Keratinocyte (primary cell): ENCODE measurements around the gene ZFAND6. TPM values are rescaled to one million over a fixed set of nuclear protein-coding genes. Genes with fewer than 3 reads are reported as not detected.

Experiments used
- DNase-seq: peaks from one replicate; pipeline ENCODE4 v3.0.0-alpha.2; 2011; ENCODE audit warnings: low read depth, missing footprints, low spot score
- FAIRE-seq: peaks from 2 replicates; lab custom pipeline; 2011; peaks lifted over from hg19 to GRCh38; lab: Jason Lieb, UNC
- H2AFZ ChIP-seq: 2 replicates; pipeline ENCODE4 v1.6.0; 2012; ENCODE audit warnings: low read length, control low read depth, inconsistent platforms; ENCODE audit not compliant: control insufficient read depth
- H3K27ac ChIP-seq: 2 replicates; pipeline ENCODE4 v1.5.1; 2011; ENCODE audit warnings: low read length; ENCODE audit not compliant: control insufficient read depth, insufficient read depth
- H3K27me3 ChIP-seq: 3 replicates; pipeline ENCODE4 v1.6.0; 2011; ENCODE audit warnings: low read length; ENCODE audit not compliant: control insufficient read depth, insufficient read depth; ENCODE audit errors: extremely low read depth
- H3K36me3 ChIP-seq, 2 experiments: 2 replicates in 1 of 2; 3 replicates in 1 of 2; pipeline ENCODE4 v1.5.1; 2011; ENCODE audit warnings: low read length in 2 of 2, mild to moderate bottlenecking in 1 of 2; ENCODE audit not compliant: control insufficient read depth in 2 of 2, insufficient read depth in 2 of 2; ENCODE audit errors: extremely low read depth in 1 of 2
- H3K4me1 ChIP-seq: 3 replicates; pipeline ENCODE4 v1.5.1; 2011; ENCODE audit warnings: low read length; ENCODE audit not compliant: control insufficient read depth, insufficient read depth; ENCODE audit errors: extremely low read depth
- H3K4me2 ChIP-seq: 3 replicates; pipeline ENCODE4 v1.6.0; 2011; ENCODE audit warnings: low read depth, low read length; ENCODE audit not compliant: control insufficient read depth, insufficient read depth; ENCODE audit errors: extremely low read depth
- H3K4me3 ChIP-seq, 3 experiments: fragments of 200-600 bp in 1 of 3; sonication (generic) in 1 of 3; 2 replicates in 2 of 3; 3 replicates in 1 of 3; pipeline ENCODE4 v1.5.1; 2011 to 2016; ENCODE audit warnings: low read length in 3 of 3, mild to moderate bottlenecking in 3 of 3, control low read depth in 2 of 3, inconsistent platforms in 1 of 3, low read depth in 1 of 3, mixed read lengths in 1 of 3, mixed run types in 1 of 3, moderate library complexity in 1 of 3; ENCODE audit not compliant: control insufficient read depth in 2 of 3, insufficient read depth in 2 of 3; ENCODE audit errors: extremely low read depth in 1 of 3
- H3K79me2 ChIP-seq: 2 replicates; pipeline ENCODE4 v1.6.0; 2012; ENCODE audit warnings: low read length; ENCODE audit not compliant: control insufficient read depth, insufficient read depth
- H3K9ac ChIP-seq: 3 replicates; pipeline ENCODE4 v1.6.0; 2011; ENCODE audit warnings: low read length; ENCODE audit not compliant: control insufficient read depth, insufficient read depth; ENCODE audit errors: extremely low read depth
- H3K9me1 ChIP-seq: 3 replicates; pipeline ENCODE4 v1.6.0; 2011; ENCODE audit warnings: low read length; ENCODE audit not compliant: control insufficient read depth, insufficient read depth; ENCODE audit errors: extremely low read depth
- H3K9me3 ChIP-seq: 2 replicates; pipeline ENCODE4 v1.5.1; 2012; ENCODE audit warnings: low read depth, low read length; ENCODE audit not compliant: control insufficient read depth
- H4K20me1 ChIP-seq: 3 replicates; pipeline ENCODE4 v1.6.0; 2011; ENCODE audit warnings: low read length; ENCODE audit not compliant: control insufficient read depth, insufficient read depth; ENCODE audit errors: extremely low read depth
- CTCF ChIP-seq, 3 experiments: IDR thresholded peaks in 1 of 3; conservative IDR thresholded peaks in 1 of 3; optimal IDR thresholded peaks in 1 of 3; 2 replicates in 2 of 3; 3 replicates in 1 of 3; pipeline versions ENCODE3 to v1.5.1; 2011; ENCODE audit warnings: low read length in 3 of 3, mild to moderate bottlenecking in 3 of 3, moderate library complexity in 2 of 3, control low read depth in 1 of 3, inconsistent platforms in 1 of 3; ENCODE audit not compliant: insufficient read depth in 2 of 3; ENCODE audit errors: extremely low read depth in 1 of 3
- EZH2 ChIP-seq: IDR thresholded peaks from one replicate; pipeline ENCODE4 v1.6.1; 2012; ENCODE audit warnings: inconsistent platforms, mild to moderate bottlenecking, low read length, moderate library complexity
- dilution Hi-C: fragments of 300-500 bp; cut with MboI; formaldehyde crosslinking; loops from one replicate; pipeline ENCODE4 v1.7.0; 2020; ENCODE audit warnings: low sequenced_read_pairs; ENCODE audit not compliant: extremely low pct_ligation_motif_present
- polyA plus RNA-seq, 5 experiments: library from polyadenylated mRNA; depleted of rRNA in 3 of 5; stranded (reverse) in 3 of 5; stranded (forward) in 1 of 5; unstranded in 1 of 5; fragments of >200 nt; gene quantifications; 1 replicate in 1 of 5; 2 replicates in 3 of 5; 3 replicates in 1 of 5; pipeline versions ENCODE4 v1.2.1 to v1.2.3, GENCODE V29; 2011 to 2012; ENCODE audit warnings: missing spikeins in 2 of 5, low read depth in 1 of 5, low replicate concordance in 1 of 5

ZFAND6 gene
- polyA plus RNA-seq, 1 donor (not counting 4 experiments of a cell fraction or from before 2014, with no cell fraction given): 142 TPM

- Histone ChIP-seq H3K27ac (no peak overlapping the region), H3K4me3 (no peak overlapping the region), H3K9me3 (no peaks in the 10 kb centered on the region), H3K79me2 (peaks cover 68% of the 10 kb centered on the region), H3K9me1 (no peaks in the 10 kb centered on the region), H3K4me2 (no peak overlapping the region), H2AFZ (no peak overlapping the region), H3K9ac (no peak overlapping the region), H3K4me1 (no peaks in the 10 kb centered on the region), H4K20me1 (no peaks in the 10 kb centered on the region), H3K36me3 (peaks cover 1 to 3% of the 10 kb centered on the region in 2 experiments), H3K27me3 (no peaks in the 10 kb centered on the region)
- FAIRE-seq (no peak), DNase-seq (no peak)
- dilution Hi-C loops: no loop called here
- TF ChIP-seq EZH2: no peak
- no peak for TF ChIP-seq CTCF (optimal IDR thresholded peaks at IDR 0.05 in 1 of 3, IDR thresholded peaks at IDR 0.05 in 1 of 3, conservative IDR thresholded peaks at IDR 0.05 in 1 of 3; ENCODE audit: extremely low read depth in 1 of 3, insufficient read depth in 2 of 3, low read length in 3 of 3)
Observed at GRCh38 chr15:80081390-80081789, 21.9 kb downstream of the ZFAND6 start.

- H3K4me2 ChIP-seq: no peak overlapping the region
- no peaks in the 10 kb centered on the region for H4K20me1 ChIP-seq
- TF ChIP-seq EZH2 (no peak), CTCF (optimal IDR thresholded peaks at IDR 0.05 in 1 of 3, IDR thresholded peaks at IDR 0.05 in 1 of 3, conservative IDR thresholded peaks at IDR 0.05 in 1 of 3; ENCODE audit: extremely low read depth in 1 of 3, insufficient read depth in 2 of 3, low read length in 3 of 3) (no peak)
- dilution Hi-C loops: no loop called here
- H3K4me1 ChIP-seq: no peaks in the 10 kb centered on the region
- DNase-seq (no peak), FAIRE-seq (no peak)
- H2AFZ ChIP-seq: no peak overlapping the region
- H3K27me3 ChIP-seq: no peaks in the 10 kb centered on the region
- no peaks in the 10 kb centered on the region for H3K9me3 ChIP-seq
- no peak overlapping the region for H3K4me3 ChIP-seq
- no peaks in the 10 kb centered on the region for H3K36me3 ChIP-seq
- no peaks in the 10 kb centered on the region for H3K9me1 ChIP-seq
- H3K79me2 ChIP-seq: peaks cover 63% of the 10 kb centered on the region
- H3K9ac ChIP-seq: no peak overlapping the region
- H3K27ac ChIP-seq: no peak overlapping the region
Observed at GRCh38 chr15:80087104-80087503, 27.6 kb downstream of the ZFAND6 start.
